ENCODE measurements around the gene GRIFIN. TPM values are rescaled to one million over a fixed set of nuclear protein-coding genes. Genes with fewer than 3 reads are reported as not detected.

The GRIFIN gene
- total and polyA plus RNA-seq, 2 experiments from 2014 or later, result not detected

DNA sequence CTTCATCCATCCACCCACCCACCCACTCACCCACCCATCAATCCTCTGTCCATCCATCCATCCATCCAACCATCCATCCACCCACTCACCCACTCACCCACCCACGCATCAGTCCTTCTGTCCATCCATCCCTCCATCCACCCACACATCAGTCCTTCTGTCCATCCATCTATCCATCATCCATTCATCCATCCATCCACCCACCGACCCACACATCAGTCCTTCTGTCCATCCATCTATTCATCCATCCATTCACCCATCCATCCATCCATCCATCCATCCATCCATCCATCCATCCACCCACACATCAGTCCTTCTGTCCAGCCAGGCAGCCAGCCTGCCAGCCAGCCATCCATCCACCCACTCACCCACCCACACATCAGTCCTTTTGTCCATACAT is 15.8 kb upstream of the GRIFIN start:
- Histone ChIP-seq H3K9ac (no peak overlapping the region), H3K36me3 (ENCODE audit: low read depth) (no peaks in the 10 kb centered on the region), H3K79me2 (ENCODE audit: insufficient read depth) (no peaks in the 10 kb centered on the region), H3K4me1 (ENCODE audit: insufficient read depth) (peaks cover 21% of the 10 kb centered on the region), H3K27ac (no peak overlapping the region), H2AFZ (no peak overlapping the region), H3K4me2 (ENCODE audit: unreplicated experiment) (no peak overlapping the region), H3K4me3 (no peak overlapping the region), H4K20me1 (ENCODE audit: insufficient read depth) (no peaks in the 10 kb centered on the region), H3F3A (ENCODE audit: insufficient read depth) (peaks cover 8% of the 10 kb centered on the region; the same call in 1 of the 2 replicates), H3K9me2 (ENCODE audit: insufficient read depth) (no peaks in the 10 kb centered on the region), H3K27me3 (replicated peaks; ENCODE audit: insufficient read depth) (no peaks in the 10 kb centered on the region), H3K9me3 (ENCODE audit: low read depth) (no peaks in the 10 kb centered on the region)
- TF ChIP-seq EZH2phosphoT487 (IDR thresholded peaks at IDR 0.05; ENCODE audit: insufficient read depth, low read depth), result no peak
- no peak for TF ChIP-seq EZH2 (IDR thresholded peaks at IDR 0.05; ENCODE audit: insufficient read depth, poor library complexity, severe bottlenecking)
- no peak for DNase-seq
- WGBS, 2 experiments (ENCODE audit: low coverage in 1 of 2, low lambda C conversion rate in 2 of 2, missing lambda C conversion rate in 2 of 2), result 100% methylated on average over 1 to 2 of the region's 2 CpGs
- in situ Hi-C loops (cut with MboI), result no loop called here

- no peak for TF ChIP-seq EZH2phosphoT487 (IDR thresholded peaks at IDR 0.05; ENCODE audit: insufficient read depth, low read depth)
- TF ChIP-seq EZH2 (IDR thresholded peaks at IDR 0.05; ENCODE audit: insufficient read depth, poor library complexity, severe bottlenecking), result no peak
- Histone ChIP-seq H3K9ac (no peak overlapping the region), H3K9me3 (ENCODE audit: low read depth) (no peaks in the 10 kb centered on the region), H3K27me3 (replicated peaks; ENCODE audit: insufficient read depth) (no peaks in the 10 kb centered on the region), H3K36me3 (ENCODE audit: low read depth) (no peaks in the 10 kb centered on the region), H3K79me2 (ENCODE audit: insufficient read depth) (no peaks in the 10 kb centered on the region), H4K20me1 (ENCODE audit: insufficient read depth) (no peaks in the 10 kb centered on the region), H3K4me2 (ENCODE audit: unreplicated experiment) (no peak overlapping the region), H3K27ac (no peak overlapping the region), H2AFZ (no peak overlapping the region), H3K9me2 (ENCODE audit: insufficient read depth) (no peaks in the 10 kb centered on the region), H3F3A (ENCODE audit: insufficient read depth) (peaks cover 8% of the 10 kb centered on the region; the same call in 1 of the 2 replicates), H3K4me1 (ENCODE audit: insufficient read depth) (peaks cover 21% of the 10 kb centered on the region), H3K4me3 (no peak overlapping the region)
- in situ Hi-C loops (cut with MboI), result no loop called here
- WGBS, 2 experiments (ENCODE audit: low coverage in 1 of 2, low lambda C conversion rate in 2 of 2, missing lambda C conversion rate in 2 of 2), result 73 to 86% methylated on average over 12 to 13 of the region's 13 CpGs
- no peak for DNase-seq
Measured at GRCh38 chr7:2490181-2490651, 14.0 kb upstream of the GRIFIN start.

DNA sequence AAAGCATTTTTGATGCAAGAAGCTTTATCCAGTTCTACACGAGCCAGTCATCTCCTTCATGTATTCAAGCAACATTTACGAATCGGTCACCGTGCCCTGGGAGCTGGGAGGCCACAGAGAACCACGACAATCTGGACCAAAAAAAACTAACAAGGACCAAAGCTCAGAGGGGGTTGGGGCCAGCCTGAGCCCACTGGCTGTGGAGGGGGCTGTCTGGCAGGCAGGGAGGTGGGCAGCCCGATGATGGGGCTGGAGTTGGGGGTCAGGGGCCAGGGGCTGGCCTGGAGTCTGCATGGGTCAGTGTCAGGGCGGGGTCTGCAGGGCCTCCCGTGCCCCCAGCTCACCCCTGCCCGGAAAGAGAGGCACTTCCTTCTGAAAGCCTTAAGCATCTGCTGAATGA is 12.5 kb upstream of the GRIFIN start:
- Histone ChIP-seq H3K9me2 (ENCODE audit: insufficient read depth) (no peaks in the 10 kb centered on the region), H3K36me3 (ENCODE audit: low read depth) (no peaks in the 10 kb centered on the region), H3K4me1 (ENCODE audit: insufficient read depth) (peaks cover 21% of the 10 kb centered on the region), H2AFZ (peak overlapping the region; percentile 44; the same call in 1 of the 2 replicates), H4K20me1 (ENCODE audit: insufficient read depth) (no peaks in the 10 kb centered on the region), H3K4me2 (ENCODE audit: unreplicated experiment) (no peak overlapping the region), H3K9ac (no peak overlapping the region), H3K27ac (0 out of 2 replicates have a peak overlapping the region, but pooled peaks have one; percentile 19), H3K27me3 (replicated peaks; ENCODE audit: insufficient read depth) (no peaks in the 10 kb centered on the region), H3K79me2 (ENCODE audit: insufficient read depth) (no peaks in the 10 kb centered on the region), H3F3A (ENCODE audit: insufficient read depth) (peaks cover 8% of the 10 kb centered on the region; the same call in 1 of the 2 replicates), H3K9me3 (ENCODE audit: low read depth) (no peaks in the 10 kb centered on the region), H3K4me3 (no peak overlapping the region)
- TF ChIP-seq EZH2 (IDR thresholded peaks at IDR 0.05; ENCODE audit: insufficient read depth, poor library complexity, severe bottlenecking) (no peak), EZH2phosphoT487 (IDR thresholded peaks at IDR 0.05; ENCODE audit: insufficient read depth, low read depth) (no peak)
- WGBS, 2 experiments (ENCODE audit: low coverage in 1 of 2, low lambda C conversion rate in 2 of 2, missing lambda C conversion rate in 2 of 2), result 27 to 39% methylated on average over 8 to 9 of the region's 9 CpGs
- DNase-seq, result peak; percentile 38
- in situ Hi-C loops (cut with MboI), result no loop called here

GRCh38 chr7:2488272-2488645 is 12.1 kb upstream of the GRIFIN start:
- Histone ChIP-seq H3K9ac (peak overlapping the region; percentile 18; the same call in 1 of the 2 replicates), H3K36me3 (ENCODE audit: low read depth) (no peaks in the 10 kb centered on the region), H3K9me2 (ENCODE audit: insufficient read depth) (no peaks in the 10 kb centered on the region), H4K20me1 (ENCODE audit: insufficient read depth) (no peaks in the 10 kb centered on the region), H3F3A (ENCODE audit: insufficient read depth) (peaks cover 8% of the 10 kb centered on the region; the same call in 1 of the 2 replicates), H3K4me3 (no peak overlapping the region), H3K79me2 (ENCODE audit: insufficient read depth) (no peaks in the 10 kb centered on the region), H3K9me3 (ENCODE audit: low read depth) (no peaks in the 10 kb centered on the region), H3K27ac (0 out of 2 replicates have a peak overlapping the region, but pooled peaks have one; percentile 19), H3K4me2 (ENCODE audit: unreplicated experiment) (peak overlapping the region; percentile 19), H3K4me1 (ENCODE audit: insufficient read depth) (peaks cover 18% of the 10 kb centered on the region), H2AFZ (peak overlapping the region; percentile 44), H3K27me3 (replicated peaks; ENCODE audit: insufficient read depth) (no peaks in the 10 kb centered on the region)
- TF ChIP-seq EZH2phosphoT487 (IDR thresholded peaks at IDR 0.05; ENCODE audit: insufficient read depth, low read depth) (no peak), EZH2 (IDR thresholded peaks at IDR 0.05; ENCODE audit: insufficient read depth, poor library complexity, severe bottlenecking) (no peak)
- DNase-seq, result peak; percentile 82
- WGBS, 2 experiments (ENCODE audit: low coverage in 1 of 2, low lambda C conversion rate in 2 of 2, missing lambda C conversion rate in 2 of 2), result 24 to 25% methylated on average over 8 of the region's 8 CpGs
- in situ Hi-C loops (cut with MboI), result no loop called here

All from GM23248 (cell line).